22Rv1 (cell line): Measurements from ENCODE around the gene ZMYM2.
"Not testable (repeated sequence)": the region's sequence is repeated elsewhere in the genome, so short reads cannot be mapped to it uniquely, and the experiment has no call there.

ENCODE experiments used
- H3K27ac ChIP-seq: fragments of 450-650 bp; 2 replicates; pipeline ENCODE4 v1.5.1; 2017
- ZFX ChIP-seq: fragments of 450-650 bp; IDR thresholded peaks from 2 replicates; pipeline ENCODE4 v1.6.1; 2017; ENCODE audit warnings: antibody characterized with exemption, borderline replicate concordance
- TF ChIP-seq, protein P1 (sequence below): fragments of 450-650 bp; IDR thresholded peaks from 2 replicates; pipeline ENCODE4 v1.5.1; 2017; ENCODE audit warnings: mild to moderate bottlenecking

Gene ZMYM2

DNA sequence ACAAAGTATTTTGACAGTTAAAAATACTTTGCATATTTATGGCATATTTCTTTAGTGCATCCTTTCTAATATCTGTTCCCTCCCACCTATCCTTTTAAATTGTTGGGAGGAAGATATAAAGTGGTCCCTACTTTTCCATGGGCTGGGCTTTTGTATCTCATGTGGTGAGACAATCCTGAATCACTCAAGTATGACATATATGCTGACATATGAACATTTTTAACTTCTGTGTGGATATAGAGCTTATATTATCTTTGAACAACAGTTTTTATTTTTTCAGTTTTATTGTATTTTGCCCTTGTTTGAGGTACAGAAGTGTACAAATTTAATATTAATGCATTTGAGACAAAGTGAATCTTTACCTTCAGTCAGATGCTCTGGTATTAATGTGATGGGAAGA is 3.4 kb downstream of the ZMYM2 start:
- TF ChIP-seq, protein P1, sequence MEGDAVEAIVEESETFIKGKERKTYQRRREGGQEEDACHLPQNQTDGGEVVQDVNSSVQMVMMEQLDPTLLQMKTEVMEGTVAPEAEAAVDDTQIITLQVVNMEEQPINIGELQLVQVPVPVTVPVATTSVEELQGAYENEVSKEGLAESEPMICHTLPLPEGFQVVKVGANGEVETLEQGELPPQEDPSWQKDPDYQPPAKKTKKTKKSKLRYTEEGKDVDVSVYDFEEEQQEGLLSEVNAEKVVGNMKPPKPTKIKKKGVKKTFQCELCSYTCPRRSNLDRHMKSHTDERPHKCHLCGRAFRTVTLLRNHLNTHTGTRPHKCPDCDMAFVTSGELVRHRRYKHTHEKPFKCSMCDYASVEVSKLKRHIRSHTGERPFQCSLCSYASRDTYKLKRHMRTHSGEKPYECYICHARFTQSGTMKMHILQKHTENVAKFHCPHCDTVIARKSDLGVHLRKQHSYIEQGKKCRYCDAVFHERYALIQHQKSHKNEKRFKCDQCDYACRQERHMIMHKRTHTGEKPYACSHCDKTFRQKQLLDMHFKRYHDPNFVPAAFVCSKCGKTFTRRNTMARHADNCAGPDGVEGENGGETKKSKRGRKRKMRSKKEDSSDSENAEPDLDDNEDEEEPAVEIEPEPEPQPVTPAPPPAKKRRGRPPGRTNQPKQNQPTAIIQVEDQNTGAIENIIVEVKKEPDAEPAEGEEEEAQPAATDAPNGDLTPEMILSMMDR: no peak
- no peak for TF ChIP-seq ZFX
- no peak overlapping the region for H3K27ac ChIP-seq

- TF ChIP-seq ZFX: no peak
- TF ChIP-seq, protein P1: no peak
These were observed 4.4 kb downstream of the ZMYM2 start for GRCh38 chr13:19962894-19963293.

GRCh38 chr13:19967621-19968020 is 9.1 kb downstream of the ZMYM2 start:
- TF ChIP-seq, protein P1: no peak
- no peak for TF ChIP-seq ZFX
- no peak overlapping the region for H3K27ac ChIP-seq

More at GRCh38 chr13:19962894-19963293, 4.4 kb downstream of the ZMYM2 start:
- H3K27ac ChIP-seq: no peak overlapping the region

DNA sequence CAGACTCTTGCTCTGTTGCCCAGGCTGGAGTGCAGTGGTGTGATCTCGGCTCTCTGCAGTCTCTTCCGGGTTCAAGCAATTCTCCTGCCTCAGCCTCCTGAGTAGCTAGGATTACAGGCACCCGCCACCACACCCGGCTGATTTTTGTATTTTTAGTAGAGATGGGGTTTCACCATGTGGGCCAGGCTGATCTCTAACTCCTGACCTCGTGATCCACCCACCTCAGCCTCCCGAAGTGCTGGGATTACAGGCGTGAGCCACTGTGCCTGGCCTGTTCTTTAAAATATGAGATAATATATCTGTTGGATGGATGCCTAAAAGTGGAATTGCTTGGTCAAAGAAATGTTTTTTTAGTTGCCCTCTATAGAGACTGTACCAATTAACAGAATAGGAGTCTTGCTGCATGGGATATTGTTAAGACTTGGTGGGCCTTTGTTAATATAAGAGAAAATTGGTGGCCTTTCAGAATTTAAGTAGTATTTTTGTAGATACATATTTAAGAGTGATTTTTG is 16.0 kb downstream of the ZMYM2 start:
- H3K27ac ChIP-seq: not testable (repeated sequence)

GRCh38 chr13:19978831-19979437 is 20.4 kb downstream of the ZMYM2 start:
- TF ChIP-seq ZFX: no peak
- TF ChIP-seq, protein P1: no peak

DNA sequence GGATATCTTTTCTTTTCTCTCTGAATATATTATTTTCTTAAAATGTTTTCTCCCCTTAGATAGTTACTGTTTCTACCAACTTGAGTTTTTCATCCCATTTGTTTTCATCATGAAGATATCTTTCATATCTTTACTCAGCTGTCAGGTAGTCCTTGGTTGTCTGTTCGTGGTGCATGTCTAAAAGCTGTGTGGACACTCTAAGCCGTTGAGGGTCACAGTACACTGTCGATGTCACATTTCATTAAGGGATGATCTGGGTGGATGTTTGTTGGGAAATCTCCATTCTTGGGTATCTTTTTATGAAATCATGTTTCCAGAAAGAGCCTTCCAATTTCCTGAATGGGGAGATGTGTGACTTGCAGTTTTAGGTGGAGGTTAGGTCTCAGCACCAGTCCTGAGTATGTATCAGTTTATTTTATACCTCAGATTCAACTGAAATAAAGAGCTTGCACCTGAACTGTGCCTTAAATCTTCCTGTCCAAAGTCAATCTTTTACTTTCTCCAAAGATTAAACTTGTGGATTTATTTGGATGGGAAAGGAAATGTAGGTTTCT is 23.2 kb downstream of the ZMYM2 start:
- H3K27ac ChIP-seq: no peak overlapping the region
- no peak for TF ChIP-seq ZFX
- TF ChIP-seq, protein P1: no peak

More at GRCh38 chr13:19978831-19979437, 20.4 kb downstream of the ZMYM2 start:
- H3K27ac ChIP-seq: no peak overlapping the region

DNA sequence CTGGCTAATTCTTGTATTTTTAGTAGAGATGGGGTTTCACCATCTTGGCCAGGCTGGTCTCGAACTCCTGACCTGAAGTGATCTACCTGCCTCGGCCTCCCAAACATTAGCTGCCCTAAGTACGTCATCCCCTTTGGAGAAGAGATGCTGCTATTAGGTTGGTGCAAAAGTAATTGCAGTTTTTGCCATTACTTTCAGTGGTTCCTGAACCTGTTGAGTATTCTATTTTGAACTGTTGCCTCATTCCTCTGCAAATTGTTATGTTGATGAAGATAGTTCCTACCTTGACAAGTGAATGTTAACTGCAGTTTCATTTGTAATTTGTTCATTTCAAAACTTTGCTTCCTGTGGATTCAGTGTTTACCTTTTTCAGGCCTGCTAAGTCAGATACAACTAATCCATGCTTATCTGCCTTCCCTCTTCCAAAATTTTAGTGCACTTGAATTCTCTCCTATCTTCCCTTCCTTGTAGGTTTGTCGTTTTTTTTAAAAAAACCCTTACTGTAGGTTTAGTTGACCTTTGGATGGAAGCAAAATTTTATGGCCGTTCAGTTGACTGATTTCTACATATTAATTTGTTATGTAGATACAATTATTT is 24.0 kb downstream of the ZMYM2 start:
- TF ChIP-seq, protein P1: no peak
- no peak for TF ChIP-seq ZFX
- no peak overlapping the region for H3K27ac ChIP-seq
